MCF 10A (cell line): Measurements from ENCODE around the gene UNC79. TPM values are rescaled to one million over a fixed set of nuclear protein-coding genes. Genes with fewer than 3 reads are reported as not detected.
A peak's percentile ranks its signal among the peaks of the same experiment; 100 is the strongest.

ENCODE experiments used
- BruUV-seq: library from RNA; stranded (reverse); fragments of 400-500 nt; replicated peaks from 2 replicates; lab custom pipeline; 2021; lab: Mats Ljungman, UMichigan
- CTCF ChIA-PET: fragments of 300-600 bp; sonication (Branson Sonifier 250); formaldehyde crosslinking; extraction: SDS; loops from one replicate; lab custom pipeline; 2021; ENCODE audit warnings: antibody characterized with exemption, inconsistent platforms; lab: Yijun Ruan, JAX
- POLR2A ChIA-PET: fragments of 300-600, 350-650 bp; sonication (Branson Sonifier 250); formaldehyde crosslinking; extraction: SDS; loops from one replicate; lab custom pipeline; 2020; ENCODE audit warnings: antibody characterized with exemption, inconsistent platforms; lab: Yijun Ruan, JAX
- DNase-seq: peaks from one replicate; pipeline ENCODE4 v3.0.0-alpha.2; 2018; ENCODE audit not compliant: unreplicated experiment
- H3K27ac Mint-ChIP-seq: one replicate; pipeline ENCODE4 v1.8.0; 2022; ENCODE audit warnings: mild to moderate bottlenecking, low read depth, mixed read lengths; ENCODE audit not compliant: unreplicated experiment
- H3K27me3 Mint-ChIP-seq: one replicate; pipeline ENCODE4 v1.8.0; 2022; ENCODE audit warnings: mixed read lengths; ENCODE audit not compliant: insufficient read depth, unreplicated experiment
- H3K36me3 Mint-ChIP-seq: one replicate; pipeline ENCODE4 v1.8.0; 2022; ENCODE audit warnings: mild to moderate bottlenecking, moderate library complexity, mixed read lengths; ENCODE audit not compliant: insufficient read depth, unreplicated experiment
- H3K4me1 Mint-ChIP-seq: one replicate; pipeline ENCODE4 v1.8.0; 2022; ENCODE audit warnings: mixed read lengths; ENCODE audit not compliant: insufficient read depth, unreplicated experiment
- H3K4me3 Mint-ChIP-seq: one replicate; pipeline ENCODE4 v1.8.0; 2022; ENCODE audit warnings: mild to moderate bottlenecking, moderate library complexity, mixed read lengths; ENCODE audit not compliant: unreplicated experiment
- H3K9me3 Mint-ChIP-seq: one replicate; pipeline ENCODE4 v1.8.0; 2022; ENCODE audit warnings: mixed read lengths; ENCODE audit not compliant: unreplicated experiment
- intact Hi-C: fragments of 100-400 bp; cut with micrococcal nuclease; formaldehyde crosslinking; loops from 2 replicates; pipeline ENCODE4 v1.14.1; 2022
- total RNA-seq: library from RNA; stranded (reverse); gene quantifications from 2 replicates; pipeline ENCODE4 v1.2.3, GENCODE V29; 2022
- TF ChIP-seq, protein P1 (sequence below): fragments of 200-600 bp; IDR thresholded peaks from one replicate; pipeline ENCODE4 v1.8.0; 2022; ENCODE audit warnings: antibody characterized with exemption, mild to moderate bottlenecking; ENCODE audit not compliant: unreplicated experiment

Gene UNC79
- total RNA-seq, 1 experiment from 2014 or later = 0.05 TPM

DNA sequence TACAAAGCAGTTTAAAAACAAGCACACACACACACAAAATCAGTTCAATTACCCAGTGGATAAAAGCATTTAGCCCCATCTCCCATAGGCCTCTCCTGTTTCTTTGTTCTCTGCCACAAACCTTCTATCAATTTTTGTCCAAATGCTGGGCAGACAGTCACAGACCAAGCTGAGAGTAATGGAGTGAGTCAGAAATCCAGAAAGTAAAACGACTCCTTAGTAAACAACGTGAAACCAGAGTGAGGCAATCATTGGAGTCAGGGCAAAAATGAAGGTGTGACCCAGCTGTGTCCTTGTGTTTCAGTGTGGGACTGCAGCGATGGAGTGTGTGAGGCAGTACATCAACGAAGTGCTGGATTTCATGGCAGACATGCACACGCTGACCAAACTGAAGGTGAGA lies 255.5 kb downstream of the UNC79 start:
- H3K4me1 Mint-ChIP-seq = peaks cover 14% of the 10 kb centered on the region
- no peaks in the 10 kb centered on the region for H3K9me3 Mint-ChIP-seq

GRCh38 chr14:93688239-93688666 lies 257.5 kb downstream of the UNC79 start:
- intact Hi-C loops = no loop called here
- no TSS peak for BruUV-seq
- Mint-ChIP-seq H3K4me1 (peaks cover 14% of the 10 kb centered on the region), H3K36me3 (no peaks in the 10 kb centered on the region), H3K9me3 (no peaks in the 10 kb centered on the region), H3K27ac (no peak overlapping the region), H3K4me3 (no peak overlapping the region), H3K27me3 (peaks cover 60% of the 10 kb centered on the region)
- POLR2A ChIA-PET = no interaction called here
- TF ChIP-seq, protein P1, sequence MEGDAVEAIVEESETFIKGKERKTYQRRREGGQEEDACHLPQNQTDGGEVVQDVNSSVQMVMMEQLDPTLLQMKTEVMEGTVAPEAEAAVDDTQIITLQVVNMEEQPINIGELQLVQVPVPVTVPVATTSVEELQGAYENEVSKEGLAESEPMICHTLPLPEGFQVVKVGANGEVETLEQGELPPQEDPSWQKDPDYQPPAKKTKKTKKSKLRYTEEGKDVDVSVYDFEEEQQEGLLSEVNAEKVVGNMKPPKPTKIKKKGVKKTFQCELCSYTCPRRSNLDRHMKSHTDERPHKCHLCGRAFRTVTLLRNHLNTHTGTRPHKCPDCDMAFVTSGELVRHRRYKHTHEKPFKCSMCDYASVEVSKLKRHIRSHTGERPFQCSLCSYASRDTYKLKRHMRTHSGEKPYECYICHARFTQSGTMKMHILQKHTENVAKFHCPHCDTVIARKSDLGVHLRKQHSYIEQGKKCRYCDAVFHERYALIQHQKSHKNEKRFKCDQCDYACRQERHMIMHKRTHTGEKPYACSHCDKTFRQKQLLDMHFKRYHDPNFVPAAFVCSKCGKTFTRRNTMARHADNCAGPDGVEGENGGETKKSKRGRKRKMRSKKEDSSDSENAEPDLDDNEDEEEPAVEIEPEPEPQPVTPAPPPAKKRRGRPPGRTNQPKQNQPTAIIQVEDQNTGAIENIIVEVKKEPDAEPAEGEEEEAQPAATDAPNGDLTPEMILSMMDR = no peak
- CTCF ChIA-PET = interaction anchor here (0.9 to 1.1 kb wide), 2 partner anchors 34 to 477 kb away, joined by 3 to 4 read pairs; no protein-coding TSS in a partner anchor
- peak; percentile 24 for DNase-seq

More for the DNA sequence above, 255.5 kb downstream of the UNC79 start:
- ChIA-PET POLR2A (no interaction called here), CTCF (interaction anchor here (0.6 kb wide), 1 partner anchor 978 kb away, joined by 3 read pairs; no protein-coding TSS in a partner anchor)
- Mint-ChIP-seq H3K27me3 (peaks cover 56% of the 10 kb centered on the region), H3K27ac (no peak overlapping the region), H3K36me3 (no peaks in the 10 kb centered on the region), H3K4me3 (no peak overlapping the region)
- no TSS peak for BruUV-seq
- TF ChIP-seq, protein P1 = no peak
- intact Hi-C loops = no loop called here
- peak; percentile 64 for DNase-seq

DNA sequence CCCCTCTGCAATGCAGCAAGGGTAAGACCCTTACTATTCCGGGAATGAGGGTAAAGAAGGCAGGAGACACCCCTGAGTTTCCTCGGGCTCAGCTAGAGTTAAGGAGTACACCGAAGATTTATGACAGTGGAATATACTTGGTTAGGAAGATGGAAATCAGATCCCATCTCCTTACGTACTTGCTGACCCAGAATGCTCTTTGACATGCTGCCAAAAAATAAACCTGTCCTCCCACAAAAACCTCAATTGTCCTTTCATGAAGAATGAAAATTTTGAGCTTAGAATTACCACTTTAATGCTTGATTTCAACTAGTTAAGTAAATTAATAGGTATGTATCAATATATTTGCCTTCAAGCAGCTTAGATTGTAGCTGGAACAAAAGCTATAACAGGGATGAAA lies 258.1 kb downstream of the UNC79 start:
- TF ChIP-seq, protein P1 = no peak

DNA sequence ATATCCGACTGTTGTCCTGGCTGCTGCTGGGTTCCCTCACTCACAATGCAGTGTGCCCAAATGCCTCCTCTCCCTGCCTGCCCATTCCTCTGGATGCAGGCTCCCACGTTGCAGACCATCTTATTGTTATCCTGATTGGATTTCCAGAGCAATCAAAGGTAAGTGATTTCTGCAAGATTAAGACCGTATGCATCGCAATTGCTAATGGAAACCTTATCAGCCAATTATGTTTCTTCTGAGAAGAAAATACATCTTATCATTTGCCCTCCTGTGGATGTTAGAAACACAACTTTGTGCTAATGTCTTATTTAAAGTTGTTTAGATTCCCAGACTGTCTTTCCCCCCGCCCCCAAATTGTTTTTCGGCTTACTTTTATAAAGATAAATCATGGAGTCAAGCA lies 259.4 kb downstream of the UNC79 start:
- CTCF ChIA-PET = no interaction called here
- no peaks in the 10 kb centered on the region for H3K9me3 Mint-ChIP-seq
- peaks cover 60% of the 10 kb centered on the region for H3K27me3 Mint-ChIP-seq

More for the DNA sequence above, 258.1 kb downstream of the UNC79 start:
- Mint-ChIP-seq H3K36me3 (no peaks in the 10 kb centered on the region), H3K9me3 (no peaks in the 10 kb centered on the region), H3K27ac (no peak overlapping the region), H3K4me3 (no peak overlapping the region), H3K4me1 (peaks cover 14% of the 10 kb centered on the region), H3K27me3 (peaks cover 60% of the 10 kb centered on the region)
- ChIA-PET CTCF (interaction anchor here (0.6 to 0.9 kb wide), 2 partner anchors 11 to 34 kb away, joined by 3 to 4 read pairs; no protein-coding TSS in a partner anchor), POLR2A (no interaction called here)
- no peak for DNase-seq
- intact Hi-C loops = no loop called here
- no TSS peak for BruUV-seq

More for the DNA sequence above, 259.4 kb downstream of the UNC79 start:
- TF ChIP-seq, protein P1 = no peak
- Mint-ChIP-seq H3K36me3 (no peaks in the 10 kb centered on the region), H3K27ac (no peak overlapping the region), H3K4me1 (peaks cover 14% of the 10 kb centered on the region), H3K4me3 (no peak overlapping the region)
- POLR2A ChIA-PET = no interaction called here
- intact Hi-C loops = no loop called here
- no peak for DNase-seq
- no TSS peak for BruUV-seq
